Glutamatergic neuron (in vitro differentiated cells): ENCODE measurements around the gene SCRN1. TPM values are rescaled to one million over a fixed set of nuclear protein-coding genes. Genes with fewer than 3 reads are reported as not detected.

Experiments used
- DNase-seq: peaks from one replicate; pipeline ENCODE4 v3.0.0; 2022
- H3K27ac Mint-ChIP-seq: one replicate; pipeline ENCODE4 v1.8.0; 2020; ENCODE audit warnings: mild to moderate bottlenecking, mixed read lengths, inconsistent platforms; ENCODE audit not compliant: unreplicated experiment
- H3K27me3 Mint-ChIP-seq: one replicate; pipeline ENCODE4 v1.8.0; 2020; ENCODE audit warnings: mild to moderate bottlenecking, moderate library complexity, mixed read lengths, inconsistent platforms; ENCODE audit not compliant: unreplicated experiment
- H3K36me3 Mint-ChIP-seq: one replicate; pipeline ENCODE4 v1.8.0; 2020; ENCODE audit warnings: mild to moderate bottlenecking, mixed read lengths, inconsistent platforms; ENCODE audit not compliant: unreplicated experiment
- H3K4me1 Mint-ChIP-seq: one replicate; pipeline ENCODE4 v1.8.0; 2020; ENCODE audit warnings: mild to moderate bottlenecking, low read depth, mixed read lengths, inconsistent platforms; ENCODE audit not compliant: unreplicated experiment
- H3K4me3 Mint-ChIP-seq: one replicate; pipeline ENCODE4 v1.8.0; 2020; ENCODE audit warnings: mild to moderate bottlenecking, mixed read lengths, inconsistent platforms; ENCODE audit not compliant: unreplicated experiment
- H3K9me3 Mint-ChIP-seq: one replicate; pipeline ENCODE4 v1.8.0; 2020; ENCODE audit warnings: mild to moderate bottlenecking, moderate library complexity, mixed read lengths, inconsistent platforms; ENCODE audit not compliant: unreplicated experiment
- CTCF ChIP-seq: fragments of 200-600 bp; sonication (generic); IDR thresholded peaks from one replicate; pipeline ENCODE4 v1.5.0; 2021; ENCODE audit not compliant: partially characterized antibody, unreplicated experiment
- total RNA-seq: library from RNA; stranded (reverse); fragmentation: NEBNext Ultra II Directional; extraction: Animal tissue kit (Norgen Biotek cat#: 25700); gene quantifications from one replicate; pipeline ENCODE4 v1.2.1, GENCODE V29; 2021; ENCODE audit not compliant: unreplicated experiment

SCRN1 gene
- total RNA-seq, 1 donor from 2014 or later: 168 TPM

- no peaks in the 10 kb centered on the region for H3K9me3 Mint-ChIP-seq
- no peak for TF ChIP-seq CTCF
- H3K4me3 Mint-ChIP-seq: no peak overlapping the region
- H3K27me3 Mint-ChIP-seq: peaks cover 3% of the 10 kb centered on the region
- peaks cover 8% of the 10 kb centered on the region for H3K36me3 Mint-ChIP-seq
- no peak overlapping the region for H3K27ac Mint-ChIP-seq
- peaks cover 20% of the 10 kb centered on the region for H3K4me1 Mint-ChIP-seq
- DNase-seq: no peak
Measured at GRCh38 chr7:29919790-29920189, 69.8 kb downstream of the SCRN1 start.

GRCh38 chr7:29918850-29919249, 70.8 kb downstream of the SCRN1 start:
- Mint-ChIP-seq H3K9me3 (no peaks in the 10 kb centered on the region), H3K36me3 (peaks cover 3% of the 10 kb centered on the region), H3K27me3 (peaks cover 2% of the 10 kb centered on the region), H3K4me3 (no peak overlapping the region), H3K27ac (no peak overlapping the region), H3K4me1 (peaks cover 18% of the 10 kb centered on the region)
- no peak for TF ChIP-seq CTCF
- DNase-seq: no peak

GRCh38 chr7:29917641-29918040, 72.0 kb downstream of the SCRN1 start:
- H3K9me3 Mint-ChIP-seq: no peaks in the 10 kb centered on the region
- no peak overlapping the region for H3K4me3 Mint-ChIP-seq
- H3K27ac Mint-ChIP-seq: no peak overlapping the region
- TF ChIP-seq CTCF: no peak
- peaks cover 2% of the 10 kb centered on the region for H3K27me3 Mint-ChIP-seq
- H3K36me3 Mint-ChIP-seq: no peaks in the 10 kb centered on the region
- DNase-seq: no peak
- peaks cover 18% of the 10 kb centered on the region for H3K4me1 Mint-ChIP-seq

GRCh38 chr7:29915481-29916215, 74.0 kb downstream of the SCRN1 start:
- no peaks in the 10 kb centered on the region for H3K9me3 Mint-ChIP-seq
- H3K27me3 Mint-ChIP-seq: peaks cover 2% of the 10 kb centered on the region
- H3K27ac Mint-ChIP-seq: peak overlapping the region; percentile 70
- H3K4me1 Mint-ChIP-seq: peaks cover 14% of the 10 kb centered on the region
- peak overlapping the region; percentile 57 for H3K4me3 Mint-ChIP-seq
- H3K36me3 Mint-ChIP-seq: no peaks in the 10 kb centered on the region
- TF ChIP-seq CTCF: no peak
- no peak for DNase-seq

- Mint-ChIP-seq H3K4me1 (peaks cover 9% of the 10 kb centered on the region), H3K9me3 (no peaks in the 10 kb centered on the region), H3K27ac (no peak overlapping the region), H3K36me3 (no peaks in the 10 kb centered on the region), H3K4me3 (no peak overlapping the region), H3K27me3 (peaks cover 2% of the 10 kb centered on the region)
- TF ChIP-seq CTCF: no peak
- no peak for DNase-seq
Measured at GRCh38 chr7:29914180-29914579, 75.4 kb downstream of the SCRN1 start.
